Body of pancreas (tissue), 4 donors: ENCODE measurements around the gene LAMA5. TPM values are rescaled to one million over a fixed set of nuclear protein-coding genes. Genes with fewer than 3 reads are reported as not detected.

Experiments used
- ATAC-seq: fragments of 150-250 bp; one replicate; pipeline ENCODE4 v1.9.1; 2016
- DNase-seq, 4 donors: peaks; one replicate each; pipeline ENCODE4 v3.0.0-alpha.2; 2019
- H3K27ac ChIP-seq, 4 donors: fragments of 200-600 bp; sonication (generic); 1 replicate in 3 of 4; 2 replicates in 1 of 4; pipeline versions ENCODE4 v1.5.1 to v1.6.1; 2016 to 2019; ENCODE audit warnings: mild to moderate bottlenecking in 1 of 4, mixed read lengths in 1 of 4, moderate library complexity in 1 of 4
- H3K27me3 ChIP-seq, 2 donors: fragments of 200-600 bp; sonication (generic); one replicate each; pipeline ENCODE4 v1.6.0; 2016; ENCODE audit warnings: mild to moderate bottlenecking in 1 of 2
- H3K36me3 ChIP-seq, 2 donors: fragments of 200-600 bp; sonication (generic); replicated peaks in 1 of 2; 2 replicates each; pipeline ENCODE4 v1.5.1; 2016; ENCODE audit warnings: low read depth in 2 of 2; ENCODE audit not compliant: insufficient read depth in 1 of 2
- H3K4me1 ChIP-seq: fragments of 200-600 bp; sonication (generic); one replicate; pipeline ENCODE4 v1.6.0; 2016
- H3K4me3 ChIP-seq, 2 donors: fragments of 200-600 bp; sonication (generic); 1 replicate in 1 of 2; 2 replicates in 1 of 2; pipeline ENCODE4 v1.5.1; 2016 to 2019
- H3K9me3 ChIP-seq, 3 donors: fragments of 200-600 bp; sonication (generic); 1 replicate in 2 of 3; 2 replicates in 1 of 3; pipeline ENCODE4 v1.5.1; 2016
- CTCF ChIP-seq, 7 experiments: fragments of 450-650 bp in 4 of 7; fragments of 200-600 bp in 3 of 7; sonication (generic) in 3 of 7; IDR thresholded peaks; one replicate each; pipeline ENCODE4 v1.5.1; 2016 to 2019; ENCODE audit warnings: antibody characterized with exemption in 7 of 7
- POLR2A ChIP-seq, 3 donors: fragments of 450-650 bp; IDR thresholded peaks; one replicate each; pipeline ENCODE4 v1.6.1; 2016; ENCODE audit warnings: antibody characterized with exemption in 3 of 3, mild to moderate bottlenecking in 2 of 3
- WGBS, 2 donors: methylation state at CpG; one replicate each; pipeline ENCODE4 v1.1.5; 2017; 5-methylcytosine and 5-hydroxymethylcytosine counted together
- intact Hi-C: fragments of 100-400 bp; cut with DNase I; formaldehyde crosslinking; loops from one replicate; pipeline ENCODE4 v1.15.1; 2023
- total RNA-seq, 2 donors: library from RNA; depleted of rRNA; stranded (reverse); fragments of >200 nt; gene quantifications; one replicate each; pipeline ENCODE4 v1.1.0, GENCODE V29; 2016

The LAMA5 gene
- total RNA-seq, 2 donors from 2014 or later: 115 to 185 TPM

- no peak for ATAC-seq
- H3K27ac ChIP-seq: peak overlapping the region in 1 of 4 donors; percentile 23
- no peaks in the 10 kb centered on the region for H3K9me3 ChIP-seq
- H3K4me1 ChIP-seq: no peaks in the 10 kb centered on the region
- H3K36me3 ChIP-seq: peaks cover 5 to 46% of the 10 kb centered on the region in 2 donors
- no peak for TF ChIP-seq POLR2A (IDR thresholded peaks at IDR 0.05)
- TF ChIP-seq CTCF (IDR thresholded peaks at IDR 0.05): no peak
- WGBS, 2 donors: 90 to 92% methylated on average over 13 to 25 of the region's 25 CpGs
- no peaks in the 10 kb centered on the region for H3K27me3 ChIP-seq
- H3K4me3 ChIP-seq: no peak overlapping the region
- intact Hi-C loops: no loop called here
- DNase-seq: no peak
Measured at GRCh38 chr20:62286493-62287064, 80.5 kb downstream of the LAMA5 start.

GRCh38 chr20:62285722-62286121, 81.4 kb downstream of the LAMA5 start:
- WGBS, 2 donors: 79 to 82% methylated on average over 23 of the region's 23 CpGs
- no peak for TF ChIP-seq POLR2A (IDR thresholded peaks at IDR 0.05)
- no peak for TF ChIP-seq CTCF (IDR thresholded peaks at IDR 0.05)
- Histone ChIP-seq H3K36me3 (peaks cover 5 to 47% of the 10 kb centered on the region in 2 donors), H3K4me3 (no peak overlapping the region), H3K4me1 (no peaks in the 10 kb centered on the region), H3K27ac (peak overlapping the region in 1 of 4 donors; percentile 23), H3K9me3 (no peaks in the 10 kb centered on the region), H3K27me3 (no peaks in the 10 kb centered on the region)
- DNase-seq (no peak), ATAC-seq (peak; percentile 43)
- intact Hi-C loops: no loop called here

- WGBS, 2 donors: 84 to 88% methylated on average over 6 of the region's 6 CpGs
- intact Hi-C loops: no loop called here
- peaks cover 5 to 53% of the 10 kb centered on the region in 2 donors for H3K36me3 ChIP-seq
Measured at GRCh38 chr20:62285151-62285550, 82.0 kb downstream of the LAMA5 start.

GRCh38 chr20:62284448-62284847, 82.7 kb downstream of the LAMA5 start:
- intact Hi-C loops: no loop called here
- H3K4me3 ChIP-seq: no peak overlapping the region
- WGBS, 2 donors: 82 to 93% methylated on average over 2 to 6 of the region's 6 CpGs
- H3K27me3 ChIP-seq: no peaks in the 10 kb centered on the region
- peaks cover 5 to 56% of the 10 kb centered on the region in 2 donors for H3K36me3 ChIP-seq
- ATAC-seq (no peak), DNase-seq (no peak)
- H3K27ac ChIP-seq: no peak overlapping the region
- no peaks in the 10 kb centered on the region for H3K9me3 ChIP-seq
- TF ChIP-seq POLR2A (IDR thresholded peaks at IDR 0.05): no peak
- no peak for TF ChIP-seq CTCF (IDR thresholded peaks at IDR 0.05)
- no peaks in the 10 kb centered on the region for H3K4me1 ChIP-seq

More at GRCh38 chr20:62285151-62285550, 82.0 kb downstream of the LAMA5 start:
- no peaks in the 10 kb centered on the region for H3K4me1 ChIP-seq
- TF ChIP-seq CTCF (IDR thresholded peaks at IDR 0.05) (no peak), POLR2A (IDR thresholded peaks at IDR 0.05) (no peak)
- no peak overlapping the region for H3K4me3 ChIP-seq
- H3K27ac ChIP-seq: no peak overlapping the region
- ATAC-seq (no peak), DNase-seq (no peak)
- H3K27me3 ChIP-seq: no peaks in the 10 kb centered on the region
- no peaks in the 10 kb centered on the region for H3K9me3 ChIP-seq

- H3K27ac ChIP-seq: no peak overlapping the region
- no peak for TF ChIP-seq POLR2A (IDR thresholded peaks at IDR 0.05)
- TF ChIP-seq CTCF (IDR thresholded peaks at IDR 0.05): no peak
- intact Hi-C loops: no loop called here
- no peak for DNase-seq
- WGBS, 2 donors: 67 to 78% methylated on average over 2 to 16 of the region's 16 CpGs
- no peak for ATAC-seq
- H3K4me1 ChIP-seq: no peaks in the 10 kb centered on the region
- no peaks in the 10 kb centered on the region for H3K27me3 ChIP-seq
- H3K36me3 ChIP-seq: peaks cover 0 to 56% of the 10 kb centered on the region in 2 donors
- no peak overlapping the region for H3K4me3 ChIP-seq
- H3K9me3 ChIP-seq: no peaks in the 10 kb centered on the region
Measured at GRCh38 chr20:62282877-62283503, 84.1 kb downstream of the LAMA5 start.
